ENCODE results near the gene SLAMF9. TPM values are rescaled to one million over a fixed set of nuclear protein-coding genes. Genes with fewer than 3 reads are reported as not detected.

The SLAMF9 gene
- total and polyA plus RNA-seq, 4 donors, result 0.25 to 0.68 (median 0.64) TPM; not detected in 1

DNA sequence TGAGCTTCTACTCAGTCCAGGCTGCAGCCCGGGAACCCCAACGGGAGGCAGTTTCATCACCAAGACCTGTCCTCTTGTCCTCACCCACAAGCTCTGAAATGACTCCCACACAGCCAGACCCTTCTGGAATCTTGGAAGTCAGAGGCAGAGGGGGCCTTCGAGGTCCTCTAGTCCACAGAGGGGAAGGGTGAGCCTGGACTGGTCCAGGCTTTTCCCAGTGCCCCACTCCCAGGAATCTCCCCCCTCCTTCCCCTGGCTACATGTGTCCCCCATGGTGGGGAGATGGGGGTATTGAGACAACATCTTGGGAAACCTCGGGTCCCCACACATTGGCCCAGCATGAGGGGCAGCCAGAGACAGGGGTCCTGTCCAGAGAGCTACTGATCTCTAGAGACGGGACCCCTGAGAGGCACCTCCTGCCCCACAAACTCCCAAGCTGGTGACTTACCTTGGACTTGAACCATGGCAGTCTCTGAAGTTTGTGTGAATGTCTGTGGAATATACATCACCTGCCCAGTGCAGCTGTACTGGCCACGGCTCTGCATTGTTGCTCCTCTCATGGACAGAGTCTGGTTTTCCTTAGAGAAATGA is 19.4 kb upstream of the SLAMF9 start (continued):
- TF ChIP-seq, protein P1, sequence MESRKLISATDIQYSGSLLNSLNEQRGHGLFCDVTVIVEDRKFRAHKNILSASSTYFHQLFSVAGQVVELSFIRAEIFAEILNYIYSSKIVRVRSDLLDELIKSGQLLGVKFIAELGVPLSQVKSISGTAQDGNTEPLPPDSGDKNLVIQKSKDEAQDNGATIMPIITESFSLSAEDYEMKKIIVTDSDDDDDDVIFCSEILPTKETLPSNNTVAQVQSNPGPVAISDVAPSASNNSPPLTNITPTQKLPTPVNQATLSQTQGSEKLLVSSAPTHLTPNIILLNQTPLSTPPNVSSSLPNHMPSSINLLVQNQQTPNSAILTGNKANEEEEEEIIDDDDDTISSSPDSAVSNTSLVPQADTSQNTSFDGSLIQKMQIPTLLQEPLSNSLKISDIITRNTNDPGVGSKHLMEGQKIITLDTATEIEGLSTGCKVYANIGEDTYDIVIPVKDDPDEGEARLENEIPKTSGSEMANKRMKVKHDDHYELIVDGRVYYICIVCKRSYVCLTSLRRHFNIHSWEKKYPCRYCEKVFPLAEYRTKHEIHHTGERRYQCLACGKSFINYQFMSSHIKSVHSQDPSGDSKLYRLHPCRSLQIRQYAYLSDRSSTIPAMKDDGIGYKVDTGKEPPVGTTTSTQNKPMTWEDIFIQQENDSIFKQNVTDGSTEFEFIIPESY (IDR thresholded peaks at IDR 0.05), result no peak
- TF ChIP-seq HNF4A (conservative IDR thresholded peaks at IDR 0.05) (no peak), YY1 (IDR thresholded peaks at IDR 0.05) (no peak), NR2F2 (IDR thresholded peaks at IDR 0.05) (no peak)

DNA sequence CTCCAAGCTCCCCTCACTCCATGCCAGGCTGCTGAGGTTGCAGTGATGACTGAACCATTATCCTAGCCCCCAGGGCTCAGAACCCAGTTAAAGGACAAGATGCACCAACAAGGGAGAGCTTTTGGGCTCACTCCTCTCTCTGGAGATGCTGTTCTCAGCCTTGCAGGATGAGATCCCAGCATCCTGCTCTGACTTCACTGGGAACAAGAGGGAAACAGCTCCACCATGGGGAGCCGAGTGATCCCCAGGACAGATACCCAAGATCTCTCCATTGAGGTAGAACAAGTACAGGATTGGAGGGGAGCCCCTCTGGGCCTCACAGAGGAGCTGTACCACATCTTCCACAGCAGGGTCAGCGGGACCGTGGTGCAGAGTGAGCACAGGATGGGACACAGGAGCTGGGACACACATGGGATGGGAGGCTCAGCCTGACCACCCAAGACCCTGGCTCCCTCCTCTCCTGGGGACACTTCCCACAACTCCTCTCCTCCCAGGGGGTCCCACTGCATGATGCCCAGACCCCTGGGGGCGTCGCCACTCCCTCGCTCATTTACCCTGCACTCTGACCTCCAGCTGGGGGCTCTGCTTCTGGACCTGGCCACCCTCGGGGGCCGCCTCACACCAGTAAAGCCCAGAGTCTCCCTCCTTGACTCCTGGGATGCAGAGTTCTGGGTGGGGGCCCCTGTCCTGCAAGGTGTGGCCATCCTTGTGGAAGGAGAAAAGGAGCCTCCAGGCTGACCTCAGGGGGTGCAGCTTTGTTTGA is 18.6 kb upstream of the SLAMF9 start:
- TF ChIP-seq FOXA2 (IDR thresholded peaks at IDR 0.05) (no peak), GABPA (IDR thresholded peaks at IDR 0.05 in 1 of 2, conservative IDR thresholded peaks at IDR 0.05 in 1 of 2) (no peak), SP1 (IDR thresholded peaks at IDR 0.05) (no peak), NR2F2 (IDR thresholded peaks at IDR 0.05) (no peak), FOXA1 (IDR thresholded peaks at IDR 0.05) (no peak), EGR1 (IDR thresholded peaks at IDR 0.05; ENCODE audit: low read depth in 2 of 2) (no peak), RXRA (IDR thresholded peaks at IDR 0.05) (no peak), HNF4A (conservative IDR thresholded peaks at IDR 0.05) (no peak)
- TF ChIP-seq, protein P2, sequence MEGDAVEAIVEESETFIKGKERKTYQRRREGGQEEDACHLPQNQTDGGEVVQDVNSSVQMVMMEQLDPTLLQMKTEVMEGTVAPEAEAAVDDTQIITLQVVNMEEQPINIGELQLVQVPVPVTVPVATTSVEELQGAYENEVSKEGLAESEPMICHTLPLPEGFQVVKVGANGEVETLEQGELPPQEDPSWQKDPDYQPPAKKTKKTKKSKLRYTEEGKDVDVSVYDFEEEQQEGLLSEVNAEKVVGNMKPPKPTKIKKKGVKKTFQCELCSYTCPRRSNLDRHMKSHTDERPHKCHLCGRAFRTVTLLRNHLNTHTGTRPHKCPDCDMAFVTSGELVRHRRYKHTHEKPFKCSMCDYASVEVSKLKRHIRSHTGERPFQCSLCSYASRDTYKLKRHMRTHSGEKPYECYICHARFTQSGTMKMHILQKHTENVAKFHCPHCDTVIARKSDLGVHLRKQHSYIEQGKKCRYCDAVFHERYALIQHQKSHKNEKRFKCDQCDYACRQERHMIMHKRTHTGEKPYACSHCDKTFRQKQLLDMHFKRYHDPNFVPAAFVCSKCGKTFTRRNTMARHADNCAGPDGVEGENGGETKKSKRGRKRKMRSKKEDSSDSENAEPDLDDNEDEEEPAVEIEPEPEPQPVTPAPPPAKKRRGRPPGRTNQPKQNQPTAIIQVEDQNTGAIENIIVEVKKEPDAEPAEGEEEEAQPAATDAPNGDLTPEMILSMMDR (IDR thresholded peaks at IDR 0.05; ENCODE audit: low read depth, low read length, missing input control), result no peak
- TF ChIP-seq, protein P1 (IDR thresholded peaks at IDR 0.05), result no peak
- TF ChIP-seq, protein P3, sequence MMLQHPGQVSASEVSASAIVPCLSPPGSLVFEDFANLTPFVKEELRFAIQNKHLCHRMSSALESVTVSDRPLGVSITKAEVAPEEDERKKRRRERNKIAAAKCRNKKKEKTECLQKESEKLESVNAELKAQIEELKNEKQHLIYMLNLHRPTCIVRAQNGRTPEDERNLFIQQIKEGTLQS (IDR thresholded peaks at IDR 0.05), result no peak
- TF ChIP-seq, protein P4, sequence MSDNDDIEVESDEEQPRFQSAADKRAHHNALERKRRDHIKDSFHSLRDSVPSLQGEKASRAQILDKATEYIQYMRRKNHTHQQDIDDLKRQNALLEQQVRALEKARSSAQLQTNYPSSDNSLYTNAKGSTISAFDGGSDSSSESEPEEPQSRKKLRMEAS (IDR thresholded peaks at IDR 0.05), result no peak
- Histone ChIP-seq H3K36me3 (ENCODE audit: control insufficient read depth in 4 of 4, insufficient read depth in 3 of 4, low read depth in 1 of 4, low read length in 3 of 4) (no peaks in the 10 kb centered on the region), H3K4me3 (ENCODE audit: low read depth in 1 of 3, low read length in 3 of 3) (no peak overlapping the region), H3K9ac (ENCODE audit: low read depth in 1 of 2, low read length in 2 of 2) (no peak overlapping the region), H3K27ac (ENCODE audit: low read depth in 1 of 2, low read length in 2 of 2) (no peak overlapping the region), H3K4me1 (ENCODE audit: control insufficient read depth in 4 of 4, insufficient read depth in 4 of 4, low read length in 3 of 4) (peaks cover 8 to 20% (median 16%) of the 10 kb centered on the region in 4 donors), H3K27me3 (ENCODE audit: control insufficient read depth in 4 of 4, insufficient read depth in 4 of 4, low read length in 3 of 4) (no peaks in the 10 kb centered on the region), H3K9me3 (ENCODE audit: control insufficient read depth in 4 of 4, low read length in 3 of 4) (no peaks in the 10 kb centered on the region)
- DNase-seq (ENCODE audit: low spot score), result no peak
- 93% methylated on average over 8 of the region's 8 CpGs for WGBS

Measured in liver (tissue), 9 donors.